NCI-H1417 (cell line): ENCODE measurements around the gene ATG7.

Experiments used
- DNase-seq, 3 experiments: peaks; one replicate each; lab custom pipeline; 2025; lab: John Stamatoyannopoulos, UW

The ATG7 gene, protein sequence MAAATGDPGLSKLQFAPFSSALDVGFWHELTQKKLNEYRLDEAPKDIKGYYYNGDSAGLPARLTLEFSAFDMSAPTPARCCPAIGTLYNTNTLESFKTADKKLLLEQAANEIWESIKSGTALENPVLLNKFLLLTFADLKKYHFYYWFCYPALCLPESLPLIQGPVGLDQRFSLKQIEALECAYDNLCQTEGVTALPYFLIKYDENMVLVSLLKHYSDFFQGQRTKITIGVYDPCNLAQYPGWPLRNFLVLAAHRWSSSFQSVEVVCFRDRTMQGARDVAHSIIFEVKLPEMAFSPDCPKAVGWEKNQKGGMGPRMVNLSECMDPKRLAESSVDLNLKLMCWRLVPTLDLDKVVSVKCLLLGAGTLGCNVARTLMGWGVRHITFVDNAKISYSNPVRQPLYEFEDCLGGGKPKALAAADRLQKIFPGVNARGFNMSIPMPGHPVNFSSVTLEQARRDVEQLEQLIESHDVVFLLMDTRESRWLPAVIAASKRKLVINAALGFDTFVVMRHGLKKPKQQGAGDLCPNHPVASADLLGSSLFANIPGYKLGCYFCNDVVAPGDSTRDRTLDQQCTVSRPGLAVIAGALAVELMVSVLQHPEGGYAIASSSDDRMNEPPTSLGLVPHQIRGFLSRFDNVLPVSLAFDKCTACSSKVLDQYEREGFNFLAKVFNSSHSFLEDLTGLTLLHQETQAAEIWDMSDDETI

DNA sequence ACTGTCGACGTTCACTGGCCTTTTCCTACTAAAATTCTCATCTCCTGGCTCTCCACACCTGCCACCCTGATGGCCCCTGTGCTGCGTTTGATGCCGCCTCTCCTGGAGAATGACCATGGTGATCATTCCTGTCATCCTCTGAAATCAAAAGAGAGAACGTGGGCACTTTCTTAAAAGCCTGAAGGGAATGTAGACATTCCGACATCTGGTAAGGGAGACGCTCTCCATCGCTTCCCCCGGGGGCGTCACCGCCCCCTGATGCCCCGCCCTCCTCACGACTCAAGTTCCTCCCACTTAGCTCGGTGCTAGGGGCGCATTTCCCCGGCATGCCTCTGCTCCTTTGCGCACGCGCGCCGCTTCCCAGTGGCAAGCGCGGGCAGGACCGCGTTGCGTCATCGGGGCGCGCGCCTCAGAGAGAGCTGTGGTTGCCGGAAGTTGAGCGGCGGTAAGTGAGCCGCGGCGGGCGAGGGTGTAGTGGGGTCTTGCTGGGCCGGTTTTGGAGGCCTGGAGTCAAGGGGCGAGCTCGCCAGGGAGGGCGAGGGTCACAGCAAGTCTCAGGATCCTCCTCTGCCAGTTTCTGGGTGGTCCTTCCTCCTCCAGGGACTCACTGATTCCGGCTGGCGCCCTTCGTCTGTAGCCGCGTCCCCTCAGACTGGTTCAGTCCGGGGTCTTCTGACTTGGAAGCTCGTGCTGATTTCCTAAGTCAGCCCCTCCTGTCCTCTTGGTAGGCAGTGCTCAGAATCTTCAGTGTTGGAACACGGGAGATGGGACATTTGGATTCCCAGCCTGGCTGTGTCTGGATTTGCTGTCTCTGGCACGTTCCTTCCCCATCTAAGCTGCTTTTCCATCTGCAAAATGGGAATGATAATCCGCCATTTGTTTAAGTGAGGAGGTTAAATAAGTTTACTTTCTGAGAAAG is at the start of gene ATG7:
Gene ATG7, plus strand, starts transcription at position 412 of the 919 bp plus-strand sequence. CDS start 26,299 bp downstream, outside the sequence.
- DNase-seq, result peak; percentile 84 to 94 (median 93)

DNA sequence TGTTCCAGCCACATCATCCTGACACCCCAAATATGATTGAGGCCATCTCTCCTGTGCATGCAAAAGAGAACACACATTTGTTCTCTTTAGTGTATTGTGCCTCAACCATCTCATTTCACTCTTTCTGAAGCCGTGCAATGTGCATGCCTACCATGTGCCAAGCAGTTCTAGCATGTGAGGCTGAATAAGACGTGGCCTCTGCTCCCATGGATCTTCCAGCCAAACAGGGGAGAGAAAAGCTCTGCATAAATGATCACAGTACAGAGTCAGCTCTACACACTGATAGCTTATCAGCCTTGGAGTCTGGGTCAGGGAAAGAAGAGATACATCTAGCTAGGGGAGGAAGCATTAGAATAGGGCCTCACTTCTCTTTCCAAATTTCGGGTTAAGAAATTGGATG is 48.2 kb upstream of the ATG7 start:
- DNase-seq, result no peak

GRCh38 chr3:11224870-11225229 is 47.3 kb upstream of the ATG7 start:
- DNase-seq, result no peak

DNA sequence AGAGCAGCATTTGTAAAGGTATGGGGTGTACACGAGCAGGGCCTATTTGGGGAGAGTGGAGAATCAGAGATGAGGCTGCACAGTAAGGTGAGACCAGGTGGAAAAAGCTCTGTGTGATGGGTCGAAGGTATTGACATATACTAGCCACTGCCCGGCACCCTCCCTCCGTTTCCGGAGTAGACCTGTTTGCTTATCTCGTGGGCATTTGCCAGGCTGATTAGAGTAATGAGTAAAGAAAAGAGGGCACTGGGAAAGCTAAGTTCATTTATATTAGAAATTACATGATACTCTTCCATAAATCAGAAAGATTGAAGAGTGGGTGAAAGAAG is 46.2 kb upstream of the ATG7 start:
- DNase-seq, result no peak

GRCh38 chr3:11228041-11228440 is 44.2 kb upstream of the ATG7 start:
- no peak for DNase-seq

- DNase-seq, result no peak
Measured at GRCh38 chr3:11230125-11230524, 42.1 kb upstream of the ATG7 start.

GRCh38 chr3:11230832-11231231 is 41.4 kb upstream of the ATG7 start:
- no peak for DNase-seq

DNA sequence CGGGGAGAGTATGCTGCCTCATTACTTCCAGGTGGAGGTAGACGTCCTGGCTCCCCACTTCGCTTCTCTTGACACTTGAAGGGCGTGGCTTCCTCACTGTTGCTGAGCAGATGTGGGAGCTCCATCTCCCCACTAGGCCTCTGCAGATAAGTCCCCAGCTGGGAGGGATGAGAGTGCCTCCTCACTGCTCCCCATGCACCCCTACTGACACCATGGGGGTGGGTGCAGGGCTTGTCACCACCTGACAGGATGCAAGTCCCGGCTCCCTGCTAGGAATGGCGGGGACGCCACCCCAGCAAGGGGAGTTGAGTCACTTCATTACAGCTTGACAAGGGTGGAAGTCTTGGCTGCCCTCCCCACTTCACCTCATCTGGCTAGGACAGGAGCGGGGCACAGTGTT is 36.8 kb upstream of the ATG7 start:
- DNase-seq, result no peak

DNA sequence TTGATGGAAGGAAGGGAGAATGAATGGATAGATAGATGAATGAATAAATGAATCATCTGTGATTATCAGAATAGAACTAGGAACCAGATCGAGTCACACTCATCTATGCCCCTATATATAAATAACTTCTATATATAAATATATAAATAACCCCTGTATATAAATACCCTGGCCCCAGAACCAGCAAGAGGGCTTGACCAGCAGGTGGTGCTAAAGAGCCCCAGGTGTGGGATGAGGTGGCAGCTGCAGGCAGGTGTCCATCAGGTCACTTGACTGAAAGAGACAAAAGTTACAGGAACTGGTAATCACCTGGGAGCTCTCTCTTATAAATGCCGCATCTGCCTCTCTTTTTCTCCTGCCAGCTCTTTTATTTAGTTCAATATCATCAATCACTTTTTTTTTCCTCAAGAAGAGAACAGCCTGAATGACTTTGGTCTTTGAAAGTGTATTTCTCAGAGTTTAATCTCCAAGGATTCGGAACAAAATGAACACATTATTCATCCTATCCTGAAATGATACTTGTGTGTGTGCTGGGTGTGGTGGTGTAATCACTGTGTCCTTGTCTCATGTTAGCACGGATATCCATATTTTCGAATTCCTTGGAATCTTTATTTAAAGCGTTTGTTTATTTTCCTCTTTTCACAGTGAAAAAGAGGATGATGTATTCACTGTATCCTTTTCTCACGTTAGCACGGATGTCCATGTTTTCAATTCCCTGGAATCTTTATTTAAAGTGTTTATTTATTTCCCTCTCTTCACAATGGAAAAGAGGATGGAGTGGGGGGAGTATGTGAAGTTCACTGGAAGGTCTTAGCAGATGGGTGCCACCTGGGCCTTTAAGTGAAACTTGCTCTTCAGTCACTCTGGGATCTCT is 35.4 kb upstream of the ATG7 start:
- DNase-seq, result peak; percentile 37 to 71 (median 66)

DNA sequence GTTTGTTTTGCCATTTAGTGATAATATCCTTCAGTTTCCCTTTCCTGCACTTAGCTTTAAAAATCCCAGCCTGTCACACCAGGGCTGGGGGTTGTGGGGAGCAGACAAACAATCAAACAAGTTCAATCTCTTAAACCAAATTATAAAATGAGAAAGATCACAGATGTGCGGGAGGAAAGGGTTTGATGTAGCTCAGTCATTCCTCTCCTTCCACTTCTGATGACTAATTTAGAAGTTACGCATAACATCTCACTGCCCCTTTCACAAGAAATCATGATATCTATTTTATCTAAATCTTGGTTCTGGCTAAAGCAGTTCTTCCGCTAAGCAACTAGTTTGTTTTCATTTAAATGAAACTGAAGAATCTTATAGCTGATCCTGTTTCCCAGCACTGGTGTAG is 34.1 kb upstream of the ATG7 start:
- DNase-seq, result no peak

GRCh38 chr3:11238880-11239279 is 33.3 kb upstream of the ATG7 start:
- no peak for DNase-seq

GRCh38 chr3:11239796-11240195 is 32.4 kb upstream of the ATG7 start:
- no peak for DNase-seq

GRCh38 chr3:11240496-11240895 is 31.7 kb upstream of the ATG7 start:
- DNase-seq, result no peak

DNA sequence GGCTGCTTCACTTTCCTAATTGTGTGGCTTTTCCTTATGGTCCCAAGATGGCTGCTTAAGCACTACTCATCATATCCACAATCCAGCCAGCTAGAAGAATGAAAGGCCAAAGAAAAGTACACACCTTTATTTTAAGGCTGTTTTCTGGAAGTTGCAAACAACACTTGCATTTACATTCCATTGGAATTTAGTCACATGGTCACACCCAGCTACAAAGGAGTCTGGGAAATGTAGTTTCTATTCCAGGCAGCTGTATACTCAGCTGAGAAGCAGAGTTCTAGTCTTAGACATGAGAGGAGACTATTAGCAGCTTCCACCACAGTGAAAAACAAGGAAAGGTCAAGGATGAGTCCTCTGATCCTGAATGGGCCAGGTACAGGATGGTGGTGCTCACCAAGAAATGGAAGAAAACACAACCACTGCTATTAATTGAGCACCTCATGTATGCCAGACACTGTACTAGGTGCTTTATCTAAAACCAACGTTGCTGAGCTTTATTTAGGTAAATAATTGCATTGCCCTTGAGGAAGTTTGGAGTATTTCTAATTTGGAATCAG is 28.0 kb upstream of the ATG7 start:
- DNase-seq, result no peak

GRCh38 chr3:11245276-11245675 is 26.9 kb upstream of the ATG7 start:
- DNase-seq, result no peak

GRCh38 chr3:11245827-11246662 is 26.2 kb upstream of the ATG7 start:
- no peak for DNase-seq

GRCh38 chr3:11246663-11246970 is 25.6 kb upstream of the ATG7 start:
- no peak for DNase-seq

DNA sequence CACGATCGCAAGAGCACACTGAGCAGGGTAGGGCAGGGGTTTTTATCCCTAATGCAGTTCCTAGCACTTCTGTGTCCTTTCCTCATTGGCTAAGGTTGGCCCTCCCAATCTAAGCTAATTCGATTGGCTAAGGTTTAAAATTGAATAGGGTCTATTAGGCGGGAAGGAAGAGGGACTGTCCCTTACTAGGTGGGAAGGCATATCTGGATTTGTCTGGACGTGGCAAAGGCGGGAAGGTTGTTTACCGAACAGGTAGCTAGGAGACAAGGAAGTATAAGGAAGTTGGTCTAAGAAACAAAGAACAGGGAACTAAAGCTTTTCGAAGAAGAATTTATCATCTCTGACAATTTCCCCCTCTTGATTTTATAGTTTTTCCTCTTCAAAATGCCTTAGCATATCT is 24.8 kb upstream of the ATG7 start:
- DNase-seq, result no peak

GRCh38 chr3:11248596-11248995 is 23.6 kb upstream of the ATG7 start:
- no peak for DNase-seq
